Lower leg skin (tissue), 3 donors: ENCODE measurements around the gene ACTR5.

Source experiments
- POLR2A ChIP-seq, 2 donors: fragments of 450-650 bp; IDR thresholded peaks; one replicate each; pipeline ENCODE4 v1.6.1; 2016 to 2017; ENCODE audit warnings: antibody characterized with exemption in 2 of 2, mild to moderate bottlenecking in 1 of 2, moderate library complexity in 1 of 2
- TF ChIP-seq, protein P1 (sequence below), 3 donors: fragments of 450-650 bp; IDR thresholded peaks; one replicate each; pipeline ENCODE4 v1.5.1; 2016; ENCODE audit warnings: antibody characterized with exemption in 3 of 3, mild to moderate bottlenecking in 3 of 3, moderate library complexity in 2 of 3

DNA sequence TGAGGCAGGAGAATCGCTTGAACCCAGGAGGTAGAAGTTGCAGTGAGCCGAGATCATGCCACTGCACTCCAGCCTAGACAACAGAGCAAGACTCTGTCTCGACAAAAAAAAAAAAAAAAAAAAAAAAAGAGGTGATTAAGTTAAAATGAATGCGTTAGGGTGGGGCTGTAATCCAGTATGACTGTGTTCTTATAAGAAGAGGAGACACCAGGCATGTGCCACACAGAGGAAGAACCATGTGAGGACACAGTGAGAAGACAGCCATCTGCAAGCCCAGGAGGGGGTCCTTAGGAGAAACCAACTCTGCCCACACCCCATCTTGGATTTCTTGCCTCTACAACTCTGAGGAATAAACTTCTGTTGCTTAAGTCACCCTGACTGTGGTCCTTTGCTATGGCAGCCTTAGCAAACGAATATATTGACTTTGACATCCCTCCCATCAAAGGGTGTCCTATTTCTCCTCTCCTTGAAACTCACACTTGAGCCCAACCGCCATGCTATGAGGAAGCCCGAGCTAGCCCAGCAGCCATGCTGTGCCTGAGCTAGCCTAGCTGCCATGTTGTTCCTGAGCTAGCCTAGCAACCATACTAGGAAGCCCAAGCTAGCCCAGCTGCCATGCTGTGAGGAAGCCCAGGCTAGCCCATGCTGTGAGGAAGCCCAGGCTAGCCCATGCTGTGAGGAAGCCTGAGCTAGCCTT lies 41.4 kb downstream of the ACTR5 start:
- TF ChIP-seq, protein P1, sequence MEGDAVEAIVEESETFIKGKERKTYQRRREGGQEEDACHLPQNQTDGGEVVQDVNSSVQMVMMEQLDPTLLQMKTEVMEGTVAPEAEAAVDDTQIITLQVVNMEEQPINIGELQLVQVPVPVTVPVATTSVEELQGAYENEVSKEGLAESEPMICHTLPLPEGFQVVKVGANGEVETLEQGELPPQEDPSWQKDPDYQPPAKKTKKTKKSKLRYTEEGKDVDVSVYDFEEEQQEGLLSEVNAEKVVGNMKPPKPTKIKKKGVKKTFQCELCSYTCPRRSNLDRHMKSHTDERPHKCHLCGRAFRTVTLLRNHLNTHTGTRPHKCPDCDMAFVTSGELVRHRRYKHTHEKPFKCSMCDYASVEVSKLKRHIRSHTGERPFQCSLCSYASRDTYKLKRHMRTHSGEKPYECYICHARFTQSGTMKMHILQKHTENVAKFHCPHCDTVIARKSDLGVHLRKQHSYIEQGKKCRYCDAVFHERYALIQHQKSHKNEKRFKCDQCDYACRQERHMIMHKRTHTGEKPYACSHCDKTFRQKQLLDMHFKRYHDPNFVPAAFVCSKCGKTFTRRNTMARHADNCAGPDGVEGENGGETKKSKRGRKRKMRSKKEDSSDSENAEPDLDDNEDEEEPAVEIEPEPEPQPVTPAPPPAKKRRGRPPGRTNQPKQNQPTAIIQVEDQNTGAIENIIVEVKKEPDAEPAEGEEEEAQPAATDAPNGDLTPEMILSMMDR (IDR thresholded peaks at IDR 0.05) = no peak
- no peak for TF ChIP-seq POLR2A (IDR thresholded peaks at IDR 0.05)
